Stimulated activated CD8-positive, alpha-beta memory T cell treated with anti-CD3 and anti-CD28 coated beads, Interleukin-15, amount 100 ng/mL, for 48 hours (primary cell): Measurements from ENCODE around the gene KRT39.

Experiments
- DNase-seq, 2 donors: peaks; one replicate each; pipeline ENCODE4 v3.0.0-alpha.2; 2020; ENCODE audit warnings: low read depth in 2 of 2

The KRT39 gene

DNA sequence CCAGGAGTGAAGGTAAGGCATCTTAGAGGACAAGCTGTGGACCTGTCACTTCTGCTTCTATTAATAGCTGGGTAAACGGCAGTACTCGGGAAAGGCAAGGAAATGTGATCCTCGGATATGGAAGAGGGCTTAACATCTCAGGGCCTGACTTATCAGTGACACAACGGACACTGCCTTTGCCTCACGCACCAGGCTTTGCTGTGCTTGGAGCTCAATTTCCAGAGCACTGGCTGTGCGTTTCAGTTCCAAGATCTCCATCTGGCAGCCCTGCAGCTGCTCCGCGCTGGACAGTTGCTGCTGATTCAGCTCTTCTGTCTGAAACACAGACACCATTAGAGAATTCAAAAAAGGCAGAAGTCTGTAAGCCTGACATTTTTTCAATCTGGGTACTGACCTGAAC is 13.8 kb upstream of the KRT39 start:
- DNase-seq = no peak

GRCh38 chr17:40980117-40980516 is 13.4 kb upstream of the KRT39 start:
- DNase-seq = no peak

GRCh38 chr17:40978575-40979151 is 11.9 kb upstream of the KRT39 start:
- no peak for DNase-seq

- DNase-seq = no peak
These were observed 8.8 kb upstream of the KRT39 start for GRCh38 chr17:40975516-40975915.

DNA sequence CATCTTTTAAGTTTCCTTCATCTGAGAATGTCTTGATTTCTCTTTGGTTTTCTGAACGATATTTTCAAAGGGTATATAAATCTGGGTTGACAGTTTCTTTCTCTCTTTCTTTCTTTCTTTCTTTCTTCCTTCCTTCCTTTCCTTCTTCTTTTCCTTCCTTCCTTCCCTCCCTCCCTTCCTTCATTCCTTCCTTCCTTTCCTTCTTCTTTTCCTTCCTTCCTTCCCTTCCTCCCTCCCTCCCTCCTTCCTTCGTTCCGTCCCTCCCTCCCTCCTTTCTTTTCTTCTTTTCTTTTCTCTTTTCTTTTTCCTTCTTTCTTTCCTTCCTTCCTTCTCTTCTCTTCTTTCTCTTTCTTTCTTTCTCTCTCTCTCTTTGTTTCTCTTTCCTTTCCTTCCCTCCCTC is 7.6 kb upstream of the KRT39 start:
- no peak for DNase-seq

GRCh38 chr17:40967582-40967981 is 834 bp upstream of the KRT39 start:
- DNase-seq = no peak

- DNase-seq = no peak
These were observed 2.9 kb downstream of the KRT39 start for GRCh38 chr17:40963838-40964237.

GRCh38 chr17:40962059-40962561 is 4.6 kb downstream of the KRT39 start:
- no peak for DNase-seq

DNA sequence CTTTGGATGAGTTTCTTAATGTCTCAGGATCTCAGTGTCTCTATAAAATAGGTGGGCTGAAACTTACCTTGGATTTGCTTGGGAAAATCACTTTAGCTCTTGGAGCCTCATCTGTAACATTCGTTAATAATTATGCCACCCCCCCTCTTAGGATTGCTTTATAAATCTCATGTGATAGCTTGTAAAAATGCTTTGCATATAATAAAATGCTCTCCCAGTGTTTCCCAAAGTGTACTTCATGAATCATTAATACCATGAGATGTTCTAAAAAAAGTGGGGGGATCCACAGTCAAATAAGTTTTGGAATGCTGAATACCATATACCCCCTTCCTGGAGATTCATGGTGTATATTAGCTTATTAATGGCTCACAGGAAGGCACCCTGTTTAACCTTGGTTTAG is 5.2 kb downstream of the KRT39 start:
- no peak for DNase-seq

- DNase-seq = no peak
These were observed 6.6 kb downstream of the KRT39 start for GRCh38 chr17:40960144-40960543.

DNA sequence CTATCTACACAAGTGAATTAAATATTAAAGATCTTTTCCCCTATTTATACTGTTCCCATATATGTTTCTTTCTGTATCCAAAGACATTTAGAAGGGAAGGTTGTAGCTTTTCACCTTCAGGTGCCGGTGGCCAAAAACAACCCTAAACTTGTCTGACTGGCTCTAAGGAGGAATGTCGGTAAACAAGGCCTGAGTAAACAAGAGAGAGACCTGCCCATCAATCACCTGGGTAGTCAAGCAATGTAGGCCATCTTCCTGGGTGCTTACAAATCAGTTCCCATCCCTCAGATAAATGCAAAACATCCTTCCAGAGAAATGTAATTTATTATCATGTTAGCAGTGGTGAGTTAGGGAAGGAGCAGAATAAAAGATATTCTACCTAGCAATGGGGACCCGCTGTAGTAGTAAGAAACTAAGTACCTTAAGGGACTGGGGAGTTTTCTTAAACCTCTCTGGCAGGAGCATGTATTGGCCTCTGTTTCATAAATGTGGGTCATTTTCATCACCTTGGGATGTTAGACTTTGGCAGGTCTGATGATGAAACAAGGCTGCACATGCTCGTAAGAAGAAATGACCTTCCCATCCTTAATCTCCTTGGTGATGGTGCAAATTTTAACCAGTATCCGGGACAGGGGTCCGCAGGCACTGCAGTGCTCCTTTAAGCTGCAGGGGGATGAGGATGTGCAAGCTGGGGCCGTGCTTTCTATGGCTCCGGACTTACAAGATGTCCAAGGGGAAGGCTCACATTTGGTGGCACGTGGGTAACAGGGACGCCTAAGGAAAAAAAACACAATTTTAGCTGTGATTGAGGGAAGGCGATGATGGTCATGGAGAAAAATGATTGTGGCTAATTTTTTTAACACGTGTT is 8.4 kb downstream of the KRT39 start:
- DNase-seq = no peak

- no peak for DNase-seq
These were observed 10.1 kb downstream of the KRT39 start for GRCh38 chr17:40956401-40957254.

- no peak for DNase-seq
These were observed 12.9 kb downstream of the KRT39 start for GRCh38 chr17:40953881-40954280.

DNA sequence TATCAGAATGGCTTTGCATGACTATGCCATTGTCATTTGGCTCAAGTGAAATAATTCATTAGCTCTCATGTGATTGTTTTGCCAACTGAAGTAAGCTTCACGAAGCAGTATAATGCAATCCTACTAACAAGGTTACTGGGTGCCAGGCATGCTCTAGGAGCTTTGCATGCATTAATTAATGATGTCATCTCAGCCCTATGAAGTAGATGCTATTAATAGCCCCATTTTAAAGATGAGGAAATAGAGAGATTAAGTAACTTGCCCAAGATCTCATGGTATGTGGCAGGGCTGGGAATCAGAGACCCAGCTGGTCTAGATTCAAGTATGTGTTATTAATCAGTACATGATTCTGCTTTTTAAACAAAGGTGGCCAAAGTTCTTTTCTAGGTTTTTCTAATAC is 14.1 kb downstream of the KRT39 start:
- DNase-seq = no peak

DNA sequence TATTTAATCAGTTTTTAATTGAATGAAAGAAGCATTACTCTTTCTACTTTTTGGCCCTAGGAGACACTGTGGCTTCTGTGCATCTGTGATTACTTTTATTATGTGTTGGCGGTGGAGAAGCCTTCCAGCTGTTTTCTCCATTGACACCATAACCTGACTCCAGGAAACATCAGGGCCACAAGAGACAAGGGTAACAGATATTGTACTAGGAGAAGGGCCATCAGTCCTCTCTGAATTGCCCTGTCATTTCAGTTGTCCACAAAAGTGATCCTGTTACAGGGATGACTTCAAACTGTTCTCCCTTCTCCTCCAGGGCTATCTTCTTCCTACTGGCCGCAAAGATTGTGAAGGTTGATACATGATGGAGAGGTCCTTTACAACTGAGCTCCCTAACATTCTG is 14.6 kb downstream of the KRT39 start:
- DNase-seq = no peak

GRCh38 chr17:40951011-40951622 is 15.6 kb downstream of the KRT39 start:
- no peak for DNase-seq

DNA sequence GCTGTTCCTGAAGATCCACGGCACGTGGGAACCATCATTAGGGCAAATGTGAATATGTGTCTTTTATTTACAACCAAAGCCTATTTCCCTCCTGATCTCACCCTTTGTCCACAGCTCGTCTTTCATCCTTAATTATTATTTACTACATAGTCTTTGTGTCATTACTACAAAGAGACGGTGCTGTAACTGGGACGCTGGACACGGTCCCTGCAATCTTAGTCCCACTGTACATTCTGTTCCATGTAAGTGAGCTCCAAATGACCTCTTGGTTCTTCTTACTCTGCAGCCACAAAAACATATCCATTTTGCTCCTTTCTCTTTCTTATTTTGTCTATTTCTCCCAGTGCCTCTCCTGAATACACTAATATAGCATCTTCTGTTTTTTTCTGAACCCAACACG is 16.6 kb downstream of the KRT39 start:
- DNase-seq = no peak

DNA sequence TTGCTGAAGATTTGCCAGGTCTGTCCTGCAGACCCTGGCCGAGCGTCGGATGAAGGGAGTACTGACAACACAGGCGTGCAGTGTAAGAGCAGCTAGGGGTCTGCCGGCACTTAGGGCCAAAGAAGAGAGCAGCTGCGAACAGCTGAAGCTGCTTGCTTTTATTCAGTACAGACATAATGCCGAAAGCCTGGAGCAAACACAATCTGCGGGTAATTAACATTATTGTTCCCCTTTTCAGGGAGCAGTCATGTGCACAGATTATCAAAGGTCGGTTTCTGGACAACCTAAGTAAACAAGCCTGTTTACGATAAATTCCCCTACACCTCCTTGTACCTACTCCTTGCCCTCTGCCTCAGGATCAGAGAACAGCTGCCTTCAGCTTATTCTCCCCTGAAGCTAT is 17.3 kb downstream of the KRT39 start:
- no peak for DNase-seq

GRCh38 chr17:40947929-40948328 is 18.8 kb downstream of the KRT39 start:
- DNase-seq = no peak

GRCh38 chr17:40945414-40945813 is 21.3 kb downstream of the KRT39 start:
- no peak for DNase-seq

- DNase-seq = no peak
These were observed 22.2 kb downstream of the KRT39 start for GRCh38 chr17:40944531-40944930.

DNA sequence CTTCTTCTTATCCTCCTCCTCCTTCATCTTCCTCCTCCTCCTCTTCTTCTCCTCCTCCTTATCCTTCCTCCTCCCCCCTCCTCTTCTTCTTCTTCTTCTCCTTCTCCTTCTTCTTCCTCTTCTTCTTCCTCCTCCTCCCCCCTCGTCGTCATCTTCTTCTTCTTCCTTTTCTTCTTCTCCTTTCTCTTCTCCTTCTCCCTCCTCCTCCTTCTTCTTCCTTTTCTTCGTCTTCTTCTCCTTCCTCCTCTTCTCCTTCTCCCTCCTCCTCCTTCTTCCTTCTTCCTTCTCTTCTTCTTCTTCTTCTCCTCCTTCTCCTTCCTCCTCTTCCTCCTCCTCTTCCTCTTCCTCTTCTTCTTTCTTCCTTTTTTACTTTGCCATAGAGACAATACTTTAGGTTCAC is 24.2 kb downstream of the KRT39 start:
- no peak for DNase-seq
